K562 (cell line): ENCODE results near the gene OCEL1. TPM values are rescaled to one million over a fixed set of nuclear protein-coding genes. Genes with fewer than 3 reads are reported as not detected.

ENCODE experiments used
- ARID1B ChIP-seq: fragments of 450-650 bp; IDR thresholded peaks from 2 replicates; pipeline ENCODE4 v1.6.1; 2016; ENCODE audit warnings: antibody characterized with exemption, mild to moderate bottlenecking, inconsistent platforms
- CHAMP1 ChIP-seq: fragments of 450-650 bp; IDR thresholded peaks from 2 replicates; pipeline ENCODE4 v1.6.1; 2016; ENCODE audit warnings: mild to moderate bottlenecking
- CXXC5 ChIP-seq: fragments of 250-450 bp; sonication (Bioruptor Pico); IDR thresholded peaks from 2 replicates; pipeline ENCODE4 v1.8.0; 2022; ENCODE audit warnings: inconsistent platforms, mild to moderate bottlenecking, moderate library complexity
- HBP1 ChIP-seq: fragments of 450-650 bp; formaldehyde crosslinking; IDR thresholded peaks from 2 replicates; pipeline ENCODE4 v1.4.0; 2022; ENCODE audit warnings: missing genetic modification characterization
- NR2C1 ChIP-seq, 2 experiments: fragments of 450-650 bp; IDR thresholded peaks; 2 replicates each; pipeline ENCODE4 v1.6.1; 2017; ENCODE audit warnings: mild to moderate bottlenecking in 2 of 2, antibody characterized with exemption in 1 of 2, inconsistent platforms in 1 of 2, missing compliant biosample characterization in 1 of 2, missing genetic modification characterization in 1 of 2
- RBBP5 ChIP-seq: fragments of 200-600 bp; sonication (generic); IDR thresholded peaks from 2 replicates; pipeline ENCODE4 v1.6.1; 2012; ENCODE audit warnings: borderline replicate concordance, mild to moderate bottlenecking, low read length, control low read depth, inconsistent platforms; ENCODE audit not compliant: insufficient read depth, poor library complexity, severe bottlenecking
- RBFOX2 ChIP-seq: fragments of 200-400 bp; formaldehyde crosslinking; IDR thresholded peaks from 2 replicates; pipeline ENCODE4 v1.6.1; 2017; ENCODE audit warnings: low read depth, mild to moderate bottlenecking, low read length, moderate library complexity
- SMAD4 ChIP-seq: fragments of 250-450 bp; sonication (Bioruptor Pico); conservative IDR thresholded peaks from 2 replicates; pipeline ENCODE4 v1.8.0; 2021; ENCODE audit warnings: inconsistent platforms, mild to moderate bottlenecking, moderate library complexity
- TEAD4 ChIP-seq, 2 experiments: sonication (generic) in 1 of 2; formaldehyde crosslinking in 1 of 2; IDR thresholded peaks; 2 replicates each; pipeline versions ENCODE4 v1.6.1 to v1.8.0; 2012 to 2022; ENCODE audit warnings: borderline replicate concordance in 1 of 2, inconsistent platforms in 1 of 2, low read length in 1 of 2, mild to moderate bottlenecking in 1 of 2, missing genetic modification reagents in 1 of 2
- ZEB2 ChIP-seq: fragments of 450-650 bp; IDR thresholded peaks from 2 replicates; pipeline ENCODE4 v1.6.1; 2016
- ZNF668 ChIP-seq: fragments of 250-450 bp; sonication (Bioruptor Pico); IDR thresholded peaks from 2 replicates; pipeline ENCODE4 v1.8.0; 2022; ENCODE audit warnings: mild to moderate bottlenecking, inconsistent platforms
- polyA plus RNA-seq, 8 experiments: library from polyadenylated mRNA; depleted of rRNA in 4 of 8; stranded (reverse) in 5 of 8; unstranded in 3 of 8; fragments of >200 nt; fragmentation: Nextera tagmentation in 2 of 8; fragmentation: Illumina TruSeq in 1 of 8; extraction: Ambion mirVana in 2 of 8; extraction: Trizol in 1 of 8; gene quantifications; 2 replicates each; pipeline versions ENCODE4 v1.2.1 to v1.2.3, GENCODE V29; 2011 to 2014; ENCODE audit warnings: inconsistent platforms in 1 of 8, missing spikeins in 1 of 8
- total RNA-seq, 7 experiments: library from RNA; depleted of rRNA in 6 of 7; stranded (reverse); fragments of >200 nt in 6 of 7; fragmentation: Illumina TruSeq in 2 of 7; extraction: Trizol in 2 of 7; gene quantifications; 2 replicates each; pipeline versions ENCODE4 v1.2.1 to v1.2.3, GENCODE V29; 2011 to 2021; ENCODE audit warnings: low replicate concordance in 1 of 7
- TF ChIP-seq, protein P1 (sequence below): fragments of 450-650 bp; IDR thresholded peaks from 2 replicates; pipeline ENCODE4 v1.6.1; 2017; ENCODE audit warnings: antibody characterized with exemption, mild to moderate bottlenecking

The OCEL1 gene
- total and polyA plus RNA-seq, 9 of the 15 experiments (the other 6 are each of a cell fraction or from before 2014, with no cell fraction given) = 8.0 to 38.0 (median 12.4) TPM

DNA sequence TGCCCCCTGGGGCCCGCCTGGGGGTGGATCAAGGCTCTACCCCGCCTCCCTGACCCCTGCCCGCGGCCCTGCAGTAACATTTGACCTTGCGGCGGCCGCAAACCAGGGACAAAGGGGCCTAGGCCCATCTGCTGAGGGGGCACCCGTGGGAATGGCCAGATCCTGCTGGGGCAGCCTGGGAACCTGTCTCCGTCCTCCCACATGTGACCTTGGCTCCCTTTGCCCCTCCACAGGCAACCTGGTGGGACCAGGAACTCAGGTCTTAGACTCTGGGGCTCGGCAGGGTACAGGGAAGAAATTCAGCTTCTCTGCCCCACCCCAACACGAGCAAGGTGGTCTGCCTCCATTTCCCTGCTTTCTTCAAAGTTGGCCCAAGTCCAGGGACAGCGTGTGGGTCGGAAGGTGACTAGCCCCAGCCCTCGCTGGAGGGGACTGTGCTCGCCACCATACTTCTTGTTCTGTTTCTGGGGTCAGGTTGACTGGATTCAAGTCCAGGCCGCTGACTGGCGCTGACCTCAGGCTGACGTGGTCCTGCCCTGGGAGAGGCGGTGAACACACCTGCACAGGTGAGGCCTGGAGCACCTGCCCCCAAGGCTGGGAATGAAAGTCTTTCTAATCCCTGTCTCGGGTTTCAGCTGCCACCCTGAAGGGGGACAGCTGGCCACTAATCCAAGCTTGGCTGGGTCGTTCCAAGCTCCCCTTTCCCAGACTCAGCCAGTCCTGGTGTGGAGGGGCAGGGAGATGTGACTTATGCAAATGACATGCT lies 22.2 kb downstream of the OCEL1 start (continued):
- no peak for TF ChIP-seq ZNF668 (CRISPR knock-in tag)
- TF ChIP-seq RBFOX2 = peak; percentile 46; the same call in 1 of the 2 replicates
- TF ChIP-seq TEAD4 (IDR thresholded peaks at IDR 0.05; ENCODE audit: low read length) = no peak
- TF ChIP-seq TEAD4 (CRISPR knock-in tag; IDR thresholded peaks at IDR 0.05; ENCODE audit: borderline replicate concordance) = no peak
- TF ChIP-seq CXXC5 (CRISPR knock-in tag) = peak; percentile 53; the same call in 1 of the 2 replicates
- peak; percentile 50 for TF ChIP-seq SMAD4 (CRISPR knock-in tag)
- peak; percentile 80 for TF ChIP-seq NR2C1 (IDR thresholded peaks at IDR 0.05)
- peak; percentile 81 for TF ChIP-seq NR2C1 (tag; IDR thresholded peaks at IDR 0.05)
- no peak for TF ChIP-seq CHAMP1
- peak; percentile 51; the same call in 1 of the 2 replicates for TF ChIP-seq ZEB2
- TF ChIP-seq ARID1B = 0 out of 2 replicates have a peak, but pooled peaks have one; percentile 13
- no peak for TF ChIP-seq HBP1
- TF ChIP-seq, protein P1, sequence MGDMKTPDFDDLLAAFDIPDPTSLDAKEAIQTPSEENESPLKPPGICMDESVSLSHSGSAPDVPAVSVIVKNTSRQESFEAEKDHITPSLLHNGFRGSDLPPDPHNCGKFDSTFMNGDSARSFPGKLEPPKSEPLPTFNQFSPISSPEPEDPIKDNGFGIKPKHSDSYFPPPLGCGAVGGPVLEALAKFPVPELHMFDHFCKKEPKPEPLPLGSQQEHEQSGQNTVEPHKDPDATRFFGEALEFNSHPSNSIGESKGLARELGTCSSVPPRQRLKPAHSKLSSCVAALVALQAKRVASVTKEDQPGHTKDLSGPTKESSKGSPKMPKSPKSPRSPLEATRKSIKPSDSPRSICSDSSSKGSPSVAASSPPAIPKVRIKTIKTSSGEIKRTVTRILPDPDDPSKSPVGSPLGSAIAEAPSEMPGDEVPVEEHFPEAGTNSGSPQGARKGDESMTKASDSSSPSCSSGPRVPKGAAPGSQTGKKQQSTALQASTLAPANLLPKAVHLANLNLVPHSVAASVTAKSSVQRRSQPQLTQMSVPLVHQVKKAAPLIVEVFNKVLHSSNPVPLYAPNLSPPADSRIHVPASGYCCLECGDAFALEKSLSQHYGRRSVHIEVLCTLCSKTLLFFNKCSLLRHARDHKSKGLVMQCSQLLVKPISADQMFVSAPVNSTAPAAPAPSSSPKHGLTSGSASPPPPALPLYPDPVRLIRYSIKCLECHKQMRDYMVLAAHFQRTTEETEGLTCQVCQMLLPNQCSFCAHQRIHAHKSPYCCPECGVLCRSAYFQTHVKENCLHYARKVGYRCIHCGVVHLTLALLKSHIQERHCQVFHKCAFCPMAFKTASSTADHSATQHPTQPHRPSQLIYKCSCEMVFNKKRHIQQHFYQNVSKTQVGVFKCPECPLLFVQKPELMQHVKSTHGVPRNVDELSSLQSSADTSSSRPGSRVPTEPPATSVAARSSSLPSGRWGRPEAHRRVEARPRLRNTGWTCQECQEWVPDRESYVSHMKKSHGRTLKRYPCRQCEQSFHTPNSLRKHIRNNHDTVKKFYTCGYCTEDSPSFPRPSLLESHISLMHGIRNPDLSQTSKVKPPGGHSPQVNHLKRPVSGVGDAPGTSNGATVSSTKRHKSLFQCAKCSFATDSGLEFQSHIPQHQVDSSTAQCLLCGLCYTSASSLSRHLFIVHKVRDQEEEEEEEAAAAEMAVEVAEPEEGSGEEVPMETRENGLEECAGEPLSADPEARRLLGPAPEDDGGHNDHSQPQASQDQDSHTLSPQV = peak; percentile 68; the same call in 1 of the 2 replicates
- peak; percentile 24 for TF ChIP-seq RBBP5
- TF ChIP-seq, all 486 proteins: peak for 22
